GM12892 (cell line): ENCODE data around the gene NAA16.

ENCODE experiments used
- POLR2A ChIP-seq: IDR thresholded peaks from 2 replicates; pipeline ENCODE4 v1.6.1; 2011; ENCODE audit warnings: low read depth, low read length, control low read depth
- POLR2AphosphoS5 ChIP-seq: IDR thresholded peaks from 2 replicates; pipeline ENCODE4 v1.6.1; 2011; ENCODE audit warnings: low read depth, low read length, control low read depth
- TAF1 ChIP-seq: IDR thresholded peaks from 2 replicates; pipeline ENCODE4 v1.6.1; 2011; ENCODE audit warnings: low read depth, mild to moderate bottlenecking, control low read depth, low read length, borderline replicate concordance

DNA sequence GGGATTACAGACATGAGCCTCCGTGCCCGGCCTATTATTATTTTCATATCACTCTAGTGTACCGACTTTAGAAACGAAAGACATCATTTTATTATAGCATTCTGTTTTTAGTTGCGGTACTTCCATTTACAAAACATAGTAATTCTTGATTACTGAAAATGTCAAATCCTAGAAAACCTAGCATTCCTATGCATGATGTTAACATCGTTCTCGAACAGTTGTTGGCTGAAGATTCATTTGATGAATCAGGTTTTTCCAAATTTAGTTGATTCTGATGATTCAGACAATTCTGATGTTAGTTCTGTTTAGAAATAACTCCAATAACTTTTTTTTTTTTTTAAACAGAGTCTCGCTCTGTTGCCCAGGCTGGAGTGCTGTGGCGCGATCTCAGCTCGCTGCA lies 36.2 kb upstream of the NAA16 start:
- TF ChIP-seq POLR2A (no peak), TAF1 (no peak), POLR2AphosphoS5 (no peak)
